ENCODE measurements around the gene NECTIN3.

NECTIN3 gene

GRCh38 chr3:111071257-111072030, at the start of gene NECTIN3:
Gene NECTIN3 (plus strand): TSS chr3:111071816. CDS start chr3:111072018, 202 bp downstream.
- peak; percentile 95 for DNase-seq

- DNase-seq = no peak
These were observed 43.7 kb upstream of the NECTIN3 start for GRCh38 chr3:111027868-111028267.

GRCh38 chr3:111031538-111031937, 40.1 kb upstream of the NECTIN3 start:
- no peak for DNase-seq

GRCh38 chr3:111032677-111033076, 38.9 kb upstream of the NECTIN3 start:
- no peak for DNase-seq

GRCh38 chr3:111033470-111034050, 38.1 kb upstream of the NECTIN3 start:
- DNase-seq = no peak

- peak; percentile 63 for DNase-seq
These were observed 36.3 kb upstream of the NECTIN3 start for GRCh38 chr3:111035316-111035715.

- peak; percentile 61 for DNase-seq
These were observed 35.7 kb upstream of the NECTIN3 start for GRCh38 chr3:111035902-111036301.

GRCh38 chr3:111040959-111041358, 30.7 kb upstream of the NECTIN3 start:
- DNase-seq = no peak

- DNase-seq = no peak
These were observed 26.1 kb upstream of the NECTIN3 start for GRCh38 chr3:111045564-111045963.

GRCh38 chr3:111047042-111047441, 24.6 kb upstream of the NECTIN3 start:
- no peak for DNase-seq

- no peak for DNase-seq
These were observed 23.7 kb upstream of the NECTIN3 start for GRCh38 chr3:111047812-111048435.

- no peak for DNase-seq
These were observed 20.3 kb upstream of the NECTIN3 start for GRCh38 chr3:111051354-111051753.

GRCh38 chr3:111068574-111068973, 3.0 kb upstream of the NECTIN3 start:
- DNase-seq = peak; percentile 57

- DNase-seq = peak; percentile 47
These were observed 1.4 kb upstream of the NECTIN3 start for GRCh38 chr3:111069974-111070771.

GRCh38 chr3:111070772-111071256, 802 bp upstream of the NECTIN3 start:
- no peak for DNase-seq

- DNase-seq = peak; percentile 71
These were observed 660 bp downstream of the NECTIN3 start for GRCh38 chr3:111072031-111072921.

GRCh38 chr3:111073218-111073617, 1.6 kb downstream of the NECTIN3 start:
- DNase-seq = peak; percentile 10

- DNase-seq = peak; percentile 78
These were observed 5.1 kb downstream of the NECTIN3 start for GRCh38 chr3:111076732-111077131.

GRCh38 chr3:111077369-111077768, 5.8 kb downstream of the NECTIN3 start:
- no peak for DNase-seq

- DNase-seq = peak; percentile 26
These were observed 8.8 kb downstream of the NECTIN3 start for GRCh38 chr3:111080413-111080812.

GRCh38 chr3:111081008-111081545, 9.5 kb downstream of the NECTIN3 start:
- DNase-seq = no peak

- DNase-seq = no peak
These were observed 13.3 kb downstream of the NECTIN3 start for GRCh38 chr3:111084911-111085310.

Measured in NCI-H69 (cell line).